GM18499 (cell line): ENCODE measurements around the gene SYCP2.
"Not testable (repeated sequence)": the region's sequence is repeated elsewhere in the genome, so short reads cannot be mapped to it uniquely, and the experiment has no call there.

ENCODE experiments used
- ATAC-seq: cut with Tn5 transposase; IDR thresholded peaks from one replicate; pipeline ENCODE4 v1.9.1; 2021; ENCODE audit warnings: moderate number of reproducible peaks; ENCODE audit not compliant: insufficient read depth, unreplicated experiment

SYCP2 gene, protein sequence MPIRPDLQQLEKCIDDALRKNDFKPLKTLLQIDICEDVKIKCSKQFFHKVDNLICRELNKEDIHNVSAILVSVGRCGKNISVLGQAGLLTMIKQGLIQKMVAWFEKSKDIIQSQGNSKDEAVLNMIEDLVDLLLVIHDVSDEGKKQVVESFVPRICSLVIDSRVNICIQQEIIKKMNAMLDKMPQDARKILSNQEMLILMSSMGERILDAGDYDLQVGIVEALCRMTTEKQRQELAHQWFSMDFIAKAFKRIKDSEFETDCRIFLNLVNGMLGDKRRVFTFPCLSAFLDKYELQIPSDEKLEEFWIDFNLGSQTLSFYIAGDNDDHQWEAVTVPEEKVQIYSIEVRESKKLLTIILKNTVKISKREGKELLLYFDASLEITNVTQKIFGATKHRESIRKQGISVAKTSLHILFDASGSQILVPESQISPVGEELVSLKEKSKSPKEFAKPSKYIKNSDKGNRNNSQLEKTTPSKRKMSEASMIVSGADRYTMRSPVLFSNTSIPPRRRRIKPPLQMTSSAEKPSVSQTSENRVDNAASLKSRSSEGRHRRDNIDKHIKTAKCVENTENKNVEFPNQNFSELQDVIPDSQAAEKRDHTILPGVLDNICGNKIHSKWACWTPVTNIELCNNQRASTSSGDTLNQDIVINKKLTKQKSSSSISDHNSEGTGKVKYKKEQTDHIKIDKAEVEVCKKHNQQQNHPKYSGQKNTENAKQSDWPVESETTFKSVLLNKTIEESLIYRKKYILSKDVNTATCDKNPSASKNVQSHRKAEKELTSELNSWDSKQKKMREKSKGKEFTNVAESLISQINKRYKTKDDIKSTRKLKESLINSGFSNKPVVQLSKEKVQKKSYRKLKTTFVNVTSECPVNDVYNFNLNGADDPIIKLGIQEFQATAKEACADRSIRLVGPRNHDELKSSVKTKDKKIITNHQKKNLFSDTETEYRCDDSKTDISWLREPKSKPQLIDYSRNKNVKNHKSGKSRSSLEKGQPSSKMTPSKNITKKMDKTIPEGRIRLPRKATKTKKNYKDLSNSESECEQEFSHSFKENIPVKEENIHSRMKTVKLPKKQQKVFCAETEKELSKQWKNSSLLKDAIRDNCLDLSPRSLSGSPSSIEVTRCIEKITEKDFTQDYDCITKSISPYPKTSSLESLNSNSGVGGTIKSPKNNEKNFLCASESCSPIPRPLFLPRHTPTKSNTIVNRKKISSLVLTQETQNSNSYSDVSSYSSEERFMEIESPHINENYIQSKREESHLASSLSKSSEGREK (N-terminal part only)

DNA sequence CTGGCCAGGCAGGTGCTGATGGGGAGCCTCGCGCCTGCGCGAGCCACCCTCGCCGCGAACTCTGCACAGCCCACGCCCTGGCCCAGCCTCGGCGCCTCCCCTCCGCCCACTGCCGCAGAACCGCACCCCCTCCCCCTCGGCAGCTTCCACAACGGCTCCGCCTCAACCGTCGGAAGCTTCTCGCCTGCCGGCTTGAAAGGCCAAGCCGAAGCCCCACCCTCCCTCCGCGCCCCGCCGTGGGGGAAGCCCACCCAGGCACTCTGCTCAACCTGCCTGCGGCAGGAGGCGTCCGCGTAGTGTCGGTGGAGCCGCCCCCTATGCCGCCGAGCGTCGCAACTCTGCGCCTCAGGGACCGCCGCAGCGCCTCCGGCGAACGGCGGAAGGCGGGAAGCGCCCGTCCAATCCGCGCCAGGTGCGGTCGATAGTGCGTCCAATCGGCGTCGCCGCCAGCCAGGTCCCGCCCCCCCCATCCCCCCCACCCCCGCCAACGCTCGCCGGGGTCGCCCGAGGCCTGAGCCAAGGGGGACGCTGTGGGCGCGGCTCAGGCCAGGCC is at the start of gene SYCP2:
SYCP2 (minus strand) TSS at position 342 of the 553 bp plus-strand sequence. CDS start 11,224 bp downstream, outside the sequence.
- no peak for ATAC-seq

DNA sequence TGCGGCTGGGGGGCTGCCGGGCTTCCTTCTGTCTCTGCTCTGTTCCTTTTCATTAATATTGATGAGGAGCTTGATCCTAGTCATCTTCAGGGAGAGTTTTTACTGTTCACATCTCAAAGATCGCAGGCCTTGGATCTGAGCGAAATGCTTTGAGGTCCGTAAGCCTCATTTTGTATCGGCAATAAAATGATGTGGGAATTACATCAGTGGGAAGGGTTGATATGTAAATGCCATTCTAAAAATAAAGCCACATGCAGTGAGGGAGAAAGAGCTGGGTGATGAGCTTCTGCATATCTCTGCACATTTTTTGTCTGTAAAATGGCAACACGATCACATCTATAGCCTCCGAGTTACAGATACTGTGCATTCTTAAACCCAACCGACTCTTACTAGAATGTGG is 49.6 kb upstream of the SYCP2 start:
- no peak for ATAC-seq

DNA sequence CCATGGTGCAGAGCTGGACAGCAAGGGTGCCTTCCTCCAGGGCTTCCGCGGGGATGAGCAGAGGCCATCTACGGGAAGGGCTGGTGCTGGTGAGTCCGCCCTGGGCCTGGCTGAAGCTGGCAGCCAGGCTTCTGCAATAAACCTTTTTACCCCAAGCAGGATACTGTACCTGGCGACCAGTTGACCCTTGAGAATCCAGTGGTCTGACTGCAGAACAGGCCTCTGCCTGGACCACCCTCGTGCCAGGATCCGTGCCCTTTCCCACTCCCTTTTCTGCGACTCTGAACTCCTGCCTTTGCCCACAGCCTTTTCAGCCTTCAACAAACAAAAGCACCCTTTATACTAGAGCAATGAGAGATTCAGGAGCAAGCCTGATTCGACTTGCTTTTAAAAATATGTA is 43.6 kb upstream of the SYCP2 start:
- no peak for ATAC-seq

DNA sequence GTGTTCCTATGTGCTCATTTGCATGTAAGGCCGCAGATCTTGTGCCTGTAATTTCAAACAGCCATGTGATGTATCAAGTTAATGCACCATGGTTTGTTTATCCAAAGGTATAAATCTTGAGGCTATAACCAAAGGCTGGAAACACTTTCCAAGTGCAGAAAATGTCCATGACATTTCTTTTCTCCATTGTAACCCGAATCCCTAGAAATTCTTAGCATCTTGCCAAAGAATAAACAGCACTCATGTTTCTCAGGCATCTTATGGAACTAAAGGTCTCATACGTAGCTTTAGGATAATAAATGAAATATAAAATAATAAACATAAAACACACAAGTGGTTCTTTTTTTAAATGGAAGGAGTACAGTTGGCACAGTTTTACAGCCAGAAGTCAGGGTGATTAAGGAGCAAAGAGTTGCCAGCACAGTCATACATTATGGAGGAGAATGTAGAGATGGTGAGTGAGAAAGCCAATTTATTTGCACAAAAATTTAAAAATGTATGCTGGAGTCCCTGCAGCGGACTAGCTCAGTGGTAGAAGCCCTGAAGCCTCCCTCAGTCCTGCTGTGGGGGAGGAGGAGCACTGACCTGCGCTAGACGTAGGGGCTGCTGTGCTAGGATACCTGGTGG is 42.8 kb upstream of the SYCP2 start:
- no peak for ATAC-seq

DNA sequence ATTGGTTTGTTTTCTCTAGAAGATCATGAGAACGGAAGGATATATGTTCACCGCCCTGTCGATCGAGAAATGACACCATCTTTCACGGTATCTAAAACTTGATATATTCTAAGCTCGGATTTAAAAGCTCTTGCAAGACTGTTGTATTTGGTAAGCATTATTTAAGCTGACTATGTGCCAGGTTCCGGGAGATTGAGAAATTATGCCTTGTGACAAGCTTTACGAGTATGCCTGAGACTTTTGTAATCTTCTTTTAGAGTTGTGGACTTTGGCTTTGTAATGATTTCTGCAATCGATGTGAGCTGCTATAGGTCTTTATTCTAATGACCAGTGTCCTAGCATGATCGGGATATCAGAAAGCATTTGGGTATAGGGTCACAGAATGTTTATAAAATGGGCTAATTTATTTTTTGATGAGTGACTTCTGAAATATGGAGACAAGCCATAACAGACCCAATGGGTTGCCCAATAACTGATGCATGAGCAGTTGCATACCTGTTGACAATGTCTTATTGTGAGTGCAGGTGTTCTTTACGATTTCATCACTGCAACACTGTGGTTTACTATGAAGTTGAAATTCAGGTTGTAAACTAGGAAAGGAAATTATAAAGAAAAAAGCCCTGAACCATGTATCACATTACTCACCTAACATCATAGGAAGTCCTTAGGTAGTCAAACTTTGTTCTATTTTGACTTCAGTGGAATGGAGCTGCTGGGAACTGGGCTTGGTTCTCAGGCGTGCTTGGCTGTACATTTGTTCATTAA is 38.8 kb upstream of the SYCP2 start:
- ATAC-seq, result no peak

DNA sequence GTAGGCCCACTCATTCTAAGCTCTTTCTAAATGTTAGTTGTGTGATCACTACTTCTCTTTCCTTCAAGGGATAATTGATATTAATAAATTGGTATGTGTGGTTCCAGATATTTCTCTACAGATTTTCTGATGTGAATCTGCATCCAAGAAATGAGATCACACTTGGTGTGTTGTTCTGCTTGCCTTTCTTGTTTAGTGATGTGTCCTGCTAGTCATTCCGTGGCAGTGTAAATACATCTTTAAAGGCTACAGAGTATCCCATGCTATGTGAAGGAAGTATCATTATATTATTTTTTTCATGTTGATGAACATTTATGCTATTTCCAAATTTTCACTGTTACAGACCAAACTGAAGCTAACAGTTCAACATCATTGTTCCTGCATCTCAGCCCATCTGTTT is 38.0 kb upstream of the SYCP2 start:
- no peak for ATAC-seq

DNA sequence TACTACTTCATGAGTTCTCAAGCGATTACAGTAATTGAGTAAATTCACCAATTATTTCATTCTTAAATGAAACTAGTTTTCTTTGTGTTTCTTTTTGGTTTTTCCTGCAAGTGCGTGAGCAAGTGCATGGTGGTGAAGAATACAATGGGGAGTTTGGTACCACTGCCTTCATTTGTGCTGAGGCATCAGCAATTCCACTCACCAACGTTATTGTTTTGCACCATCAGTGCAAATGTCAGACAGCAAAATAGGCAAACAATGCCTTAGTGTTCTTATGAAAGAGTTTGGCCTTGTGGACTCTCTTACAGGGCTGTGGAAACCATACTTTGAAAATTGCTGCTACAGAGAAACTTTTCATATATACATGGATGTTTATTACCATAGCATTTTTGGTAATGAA is 33.0 kb upstream of the SYCP2 start:
- ATAC-seq, result no peak

DNA sequence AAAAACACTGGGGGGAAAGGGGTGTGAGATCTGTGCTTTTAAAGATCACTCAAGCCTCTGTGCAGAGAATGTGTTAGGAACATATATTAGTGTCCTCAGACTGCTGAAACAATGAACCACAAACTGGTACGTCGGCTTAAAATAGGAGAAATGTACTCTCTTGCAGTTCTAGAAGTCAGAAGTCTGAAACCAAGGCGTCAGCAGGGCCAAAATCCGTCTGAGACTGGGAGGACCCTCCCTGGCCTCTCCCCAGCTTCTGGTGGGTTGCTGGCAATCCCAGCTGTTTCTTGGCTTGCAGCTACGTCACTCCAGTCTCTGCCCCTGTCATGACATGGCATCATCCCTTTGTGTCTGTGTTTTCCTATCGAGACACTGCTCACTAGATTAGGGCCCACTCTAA is 28.7 kb upstream of the SYCP2 start:
- no peak for ATAC-seq

DNA sequence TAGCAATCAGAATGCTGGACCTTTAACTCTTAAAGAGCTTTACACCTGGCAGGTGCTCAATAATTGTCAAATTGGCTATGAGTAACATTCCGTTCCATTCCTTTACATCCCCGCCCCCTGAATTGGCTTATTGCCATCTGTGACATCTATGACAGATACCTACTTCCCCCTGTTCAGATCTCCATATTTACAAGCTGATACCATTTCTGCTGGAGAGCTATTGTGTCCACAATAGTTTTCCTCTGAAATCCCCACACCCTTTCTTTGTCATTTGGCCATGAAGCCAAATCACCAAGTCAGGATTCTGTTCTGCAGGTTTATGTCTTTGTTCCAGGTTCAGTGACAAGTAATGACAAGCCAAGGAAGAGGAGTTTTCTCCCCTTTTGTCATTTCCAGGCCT is 28.0 kb upstream of the SYCP2 start:
- no peak for ATAC-seq

DNA sequence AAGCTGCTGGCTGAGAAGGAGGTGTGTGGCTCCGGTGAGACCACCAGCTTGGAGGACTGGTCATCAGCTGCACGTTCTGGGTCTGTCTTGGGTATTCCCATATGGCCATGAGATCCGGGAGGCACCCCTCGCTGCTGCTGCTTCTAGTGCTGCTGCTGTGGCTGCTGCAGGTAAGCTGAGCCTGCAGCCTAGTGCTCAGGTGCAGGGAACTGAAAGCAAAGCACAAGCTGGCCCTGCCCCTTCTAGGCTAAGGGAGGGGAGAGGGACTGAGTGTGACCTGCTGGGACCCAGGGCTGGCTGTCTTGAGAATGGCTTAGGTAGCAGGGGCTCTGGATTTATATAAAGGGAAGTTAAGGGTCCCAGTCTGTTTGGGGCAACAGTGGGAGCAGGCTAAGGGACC is 25.2 kb upstream of the SYCP2 start:
- ATAC-seq, result no peak

DNA sequence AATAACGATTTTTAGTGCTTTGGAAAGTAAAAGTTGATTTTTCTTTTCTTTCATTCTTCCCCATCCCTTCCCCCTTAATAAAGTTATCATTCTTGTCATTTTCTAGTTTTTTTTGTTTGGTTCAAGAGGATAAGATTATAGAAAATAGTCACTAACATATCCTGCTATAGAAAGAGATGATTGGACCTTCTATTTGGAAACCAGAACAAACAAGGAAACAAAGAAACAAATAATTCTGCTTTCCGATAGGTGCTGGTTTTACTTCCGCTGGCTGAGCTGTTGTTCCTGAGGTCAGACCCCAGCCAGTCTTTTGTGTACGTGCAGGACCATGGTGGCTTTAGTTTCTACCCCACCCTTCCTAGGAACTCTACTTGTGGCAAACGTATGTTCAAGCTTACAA is 24.7 kb upstream of the SYCP2 start, which contains the start of gene CDH26:
CDH26 (plus strand) TSS at position 301 of the 400 bp plus-strand sequence. CDS start 304 bp downstream, outside the sequence.
- ATAC-seq, result no peak

DNA sequence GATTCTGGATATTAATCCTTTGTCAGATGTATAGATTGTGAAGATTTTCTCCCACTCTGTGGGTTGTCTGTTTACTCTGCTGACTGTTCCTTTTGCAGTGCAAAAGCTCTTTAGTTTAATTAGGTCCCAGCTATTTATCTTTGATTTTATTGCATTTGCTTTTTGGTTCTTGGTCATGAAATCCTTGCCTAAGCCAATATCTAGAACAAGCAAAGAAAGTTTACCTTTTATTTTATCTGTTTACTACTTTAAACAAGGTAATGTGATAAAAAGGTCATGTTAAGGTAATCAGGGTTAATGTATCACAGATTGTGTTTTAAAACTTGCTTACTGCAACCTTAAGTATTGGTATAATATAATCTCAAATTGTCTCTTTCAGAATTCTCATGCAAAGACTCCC is 24.1 kb upstream of the SYCP2 start:
- ATAC-seq, result not testable (repeated sequence)

DNA sequence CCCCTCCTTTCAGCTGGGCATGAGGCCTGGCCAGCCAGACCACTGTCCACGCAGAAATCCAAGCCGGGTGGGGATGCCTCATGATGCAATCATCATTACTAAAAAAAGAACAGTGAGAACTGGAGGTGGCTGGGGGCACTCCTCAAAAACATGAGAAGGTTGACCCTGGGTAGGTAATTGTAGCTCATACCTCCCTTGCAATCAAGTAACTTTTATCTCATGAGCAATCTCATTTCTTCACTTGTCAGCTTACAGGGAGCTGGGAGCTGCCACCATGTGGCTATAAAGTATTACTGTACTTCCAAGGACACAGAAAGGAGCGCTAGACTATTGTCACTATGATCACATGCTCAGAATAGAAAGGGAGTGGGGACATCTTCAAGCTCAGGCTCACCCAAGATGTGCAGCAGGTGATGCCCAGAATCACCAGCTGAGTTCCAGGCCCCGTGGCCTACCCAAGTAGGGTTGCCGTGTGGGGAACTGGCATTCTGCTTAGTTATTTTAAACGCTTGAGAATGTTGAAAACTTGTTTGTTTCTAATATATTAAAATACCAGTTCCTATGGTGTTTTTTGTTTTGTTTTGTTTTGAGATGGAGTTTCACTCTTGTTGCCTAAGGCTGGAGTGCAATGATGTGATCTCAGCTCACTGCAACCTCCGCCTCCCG is 21.8 kb upstream of the SYCP2 start:
- no peak for ATAC-seq

DNA sequence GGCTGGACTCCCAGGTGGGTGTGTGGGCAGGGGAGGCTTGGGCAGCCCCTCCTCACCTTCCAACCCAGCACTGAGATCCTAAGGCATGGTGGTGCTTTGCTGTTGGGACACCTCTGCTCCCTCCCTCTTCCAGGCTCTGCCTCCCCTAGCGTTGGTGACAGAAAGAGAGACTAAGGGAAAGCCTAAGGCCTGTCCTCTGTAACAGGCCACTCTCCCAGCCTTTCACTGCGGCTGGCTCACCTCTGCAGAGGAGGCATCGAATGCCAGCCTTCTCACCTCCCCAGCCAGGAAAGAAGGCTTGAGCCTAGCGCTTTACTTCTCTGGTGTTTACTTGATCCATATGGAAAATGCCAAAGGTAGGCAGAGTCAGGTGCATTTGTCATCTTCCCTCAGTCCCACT is 21.3 kb upstream of the SYCP2 start:
- no peak for ATAC-seq

DNA sequence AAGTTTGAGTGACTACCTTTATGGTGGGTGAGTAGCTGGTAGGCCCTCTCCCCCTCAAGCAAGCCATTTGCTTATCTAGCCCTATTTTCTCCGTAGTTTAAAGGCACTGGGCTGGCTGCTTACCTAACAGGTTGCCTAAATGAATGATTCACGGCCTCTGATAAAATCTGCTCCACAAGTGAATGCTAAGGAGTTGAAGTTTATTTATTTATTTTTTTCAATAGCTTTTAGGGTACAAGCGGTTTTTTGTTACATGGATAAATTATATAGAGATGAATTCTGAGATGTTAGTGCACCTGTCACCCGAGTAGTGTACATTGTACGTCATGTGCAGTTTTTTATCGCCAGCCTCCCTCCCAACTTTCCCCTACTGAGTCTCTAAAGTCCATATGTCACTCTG is 16.5 kb upstream of the SYCP2 start:
- no peak for ATAC-seq

DNA sequence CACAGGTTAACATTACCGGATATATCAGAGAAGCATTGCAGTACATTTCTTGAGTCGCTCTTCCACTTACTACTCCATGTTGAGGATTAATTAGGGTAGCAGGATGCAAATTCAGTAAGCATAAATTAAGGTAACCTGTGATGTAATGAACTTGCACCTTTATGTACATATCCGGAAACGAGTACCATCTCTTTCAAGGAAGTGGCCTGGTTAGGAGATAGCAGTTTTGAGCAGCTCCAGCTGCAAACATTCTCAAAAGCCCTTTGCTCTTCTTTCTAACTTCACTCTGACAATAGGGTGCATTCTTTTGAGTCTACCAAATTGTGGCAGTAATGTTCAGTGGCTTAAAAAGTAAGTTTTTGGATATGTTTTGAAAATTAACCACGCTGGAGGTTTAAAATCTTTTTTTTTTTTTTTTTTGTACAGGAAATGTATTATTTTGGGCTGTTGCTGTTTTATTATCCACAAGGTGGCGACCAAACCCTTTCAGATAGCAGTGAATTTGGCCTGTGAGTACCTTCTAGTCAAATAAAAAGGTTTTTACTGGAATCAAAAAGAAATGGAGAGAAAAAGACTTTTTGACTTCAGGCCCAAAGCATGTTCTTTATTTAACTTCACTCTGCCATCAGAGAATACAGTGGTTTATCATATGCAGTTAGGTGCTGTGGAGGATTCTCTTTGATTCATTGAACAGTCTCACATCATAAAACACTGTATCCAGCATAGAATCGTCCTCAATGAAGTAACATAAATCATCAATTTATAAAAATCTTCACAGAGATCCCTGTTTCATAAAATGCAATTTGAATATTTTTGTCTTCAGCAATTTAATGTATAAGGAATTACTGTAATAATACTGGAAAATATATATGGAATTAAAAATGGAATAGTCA is 15.6 kb upstream of the SYCP2 start:
- ATAC-seq, result no peak

DNA sequence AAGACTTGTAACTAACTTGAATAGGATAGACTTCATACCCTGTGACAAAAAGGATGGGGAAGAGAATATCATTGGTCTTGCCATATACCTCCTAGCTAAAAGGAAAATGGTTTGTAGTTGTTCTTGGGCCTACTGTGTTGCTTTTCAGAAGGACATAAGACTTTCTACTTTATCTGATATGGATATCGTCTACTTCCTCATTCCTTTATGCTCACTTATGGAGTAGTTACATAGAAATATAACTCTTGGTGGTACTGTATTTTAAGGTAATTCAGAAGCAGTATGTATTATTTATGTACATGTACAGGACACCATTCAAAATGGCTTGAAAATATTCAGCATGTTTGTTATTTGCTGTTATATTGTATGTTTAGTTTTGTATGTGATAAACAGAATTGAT is 14.8 kb upstream of the SYCP2 start:
- no peak for ATAC-seq

DNA sequence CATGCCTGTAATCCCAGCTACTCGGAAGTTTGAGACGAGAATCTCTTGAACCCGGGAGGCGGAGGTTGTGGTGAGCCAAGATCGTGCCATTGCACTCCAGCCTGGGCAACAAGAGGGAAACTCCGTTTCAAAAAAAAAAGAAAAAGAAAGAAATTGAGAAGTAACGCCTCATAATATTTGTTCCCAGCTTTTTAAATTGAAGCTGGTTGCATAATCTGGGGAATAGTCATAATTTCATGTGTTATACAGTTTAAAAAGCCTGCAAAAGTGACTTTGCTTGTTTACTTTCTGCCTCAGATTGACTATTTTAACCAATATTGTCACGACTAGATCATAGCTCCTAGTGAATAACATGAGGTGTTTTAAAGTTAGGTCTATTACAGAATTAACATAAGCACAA is 13.9 kb upstream of the SYCP2 start:
- no peak for ATAC-seq
